MM.1S (cell line): ENCODE data around the gene IFI27L2.

Experiments used
- EZH2 ChIP-seq: fragments of 300-600 bp; sonication (generic); optimal IDR thresholded peaks from 2 replicates; pipeline ENCODE3; 2017; ENCODE audit warnings: low read depth, mild to moderate bottlenecking, antibody characterized with exemption, low read length, mixed read lengths
- TF ChIP-seq, protein P1 (sequence below): fragments of 300-600 bp; sonication (generic); IDR thresholded peaks from 2 replicates; pipeline ENCODE4 v1.5.1; 2016; ENCODE audit warnings: antibody characterized with exemption, low read length, mixed read lengths

GRCh38 chr14:94122438-94122837, 7.0 kb downstream of the IFI27L2 start:
- TF ChIP-seq, protein P1, sequence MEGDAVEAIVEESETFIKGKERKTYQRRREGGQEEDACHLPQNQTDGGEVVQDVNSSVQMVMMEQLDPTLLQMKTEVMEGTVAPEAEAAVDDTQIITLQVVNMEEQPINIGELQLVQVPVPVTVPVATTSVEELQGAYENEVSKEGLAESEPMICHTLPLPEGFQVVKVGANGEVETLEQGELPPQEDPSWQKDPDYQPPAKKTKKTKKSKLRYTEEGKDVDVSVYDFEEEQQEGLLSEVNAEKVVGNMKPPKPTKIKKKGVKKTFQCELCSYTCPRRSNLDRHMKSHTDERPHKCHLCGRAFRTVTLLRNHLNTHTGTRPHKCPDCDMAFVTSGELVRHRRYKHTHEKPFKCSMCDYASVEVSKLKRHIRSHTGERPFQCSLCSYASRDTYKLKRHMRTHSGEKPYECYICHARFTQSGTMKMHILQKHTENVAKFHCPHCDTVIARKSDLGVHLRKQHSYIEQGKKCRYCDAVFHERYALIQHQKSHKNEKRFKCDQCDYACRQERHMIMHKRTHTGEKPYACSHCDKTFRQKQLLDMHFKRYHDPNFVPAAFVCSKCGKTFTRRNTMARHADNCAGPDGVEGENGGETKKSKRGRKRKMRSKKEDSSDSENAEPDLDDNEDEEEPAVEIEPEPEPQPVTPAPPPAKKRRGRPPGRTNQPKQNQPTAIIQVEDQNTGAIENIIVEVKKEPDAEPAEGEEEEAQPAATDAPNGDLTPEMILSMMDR: no peak
- TF ChIP-seq EZH2: no peak
